Measurements from ENCODE around the gene IQCH. TPM values are rescaled to one million over a fixed set of nuclear protein-coding genes. Genes with fewer than 3 reads are reported as not detected.

Gene IQCH
- total and polyA plus RNA-seq, 12 donors = 0.29 to 2.6 (median 1.2) TPM

- WGBS, 2 donors = 77 to 81% methylated on average over 1 of the region's 1 CpG
- no peak for ATAC-seq
- intact Hi-C loops (cut with DNase I) = no loop called here
These were observed 126.3 kb downstream of the IQCH start for GRCh38 chr15:67380921-67381320.

GRCh38 chr15:67381416-67382045, 126.9 kb downstream of the IQCH start:
- ATAC-seq = no peak
- H3K27ac ChIP-seq = no peak overlapping the region
- WGBS, 2 donors = 94 to 95% methylated on average over 8 of the region's 8 CpGs
- intact Hi-C loops (cut with DNase I) = no loop called here
- H3K4me3 ChIP-seq = no peak overlapping the region
- H3K4me1 ChIP-seq = no peaks in the 10 kb centered on the region
- DNase-seq = no peak
- TF ChIP-seq CTCF (IDR thresholded peaks at IDR 0.05) = no peak
- no peaks in the 10 kb centered on the region for H3K36me3 ChIP-seq
- no peaks in the 10 kb centered on the region for H3K27me3 ChIP-seq
- H3K9me3 ChIP-seq = no peaks in the 10 kb centered on the region

More at GRCh38 chr15:67380921-67381320, 126.3 kb downstream of the IQCH start:
- H3K4me1 ChIP-seq = no peaks in the 10 kb centered on the region
- DNase-seq = no peak
- no peak overlapping the region for H3K4me3 ChIP-seq
- no peaks in the 10 kb centered on the region for H3K27me3 ChIP-seq
- H3K27ac ChIP-seq = no peak overlapping the region
- TF ChIP-seq CTCF (IDR thresholded peaks at IDR 0.05) = no peak
- no peaks in the 10 kb centered on the region for H3K9me3 ChIP-seq
- no peaks in the 10 kb centered on the region for H3K36me3 ChIP-seq

GRCh38 chr15:67382723-67383122, 128.1 kb downstream of the IQCH start:
- Histone ChIP-seq H3K4me1 (no peaks in the 10 kb centered on the region), H3K36me3 (no peaks in the 10 kb centered on the region), H3K9me3 (no peaks in the 10 kb centered on the region), H3K27ac (no peak overlapping the region), H3K4me3 (no peak overlapping the region), H3K27me3 (no peaks in the 10 kb centered on the region)
- no peak for DNase-seq
- intact Hi-C loops (cut with DNase I) = no loop called here
- 76 to 80% methylated on average over 3 of the region's 3 CpGs for WGBS, 2 donors
- TF ChIP-seq CTCF (IDR thresholded peaks at IDR 0.05) = no peak
- ATAC-seq = no peak

- intact Hi-C loops (cut with DNase I) = no loop called here
- ATAC-seq (no peak), DNase-seq (no peak)
- H3K4me3 ChIP-seq = no peak overlapping the region
- H3K9me3 ChIP-seq = no peaks in the 10 kb centered on the region
- H3K4me1 ChIP-seq = no peaks in the 10 kb centered on the region
- H3K27me3 ChIP-seq = no peaks in the 10 kb centered on the region
- H3K27ac ChIP-seq = no peak overlapping the region
- TF ChIP-seq CTCF (IDR thresholded peaks at IDR 0.05) = no peak
- 90 to 97% methylated on average over 1 of the region's 1 CpG for WGBS, 2 donors
- H3K36me3 ChIP-seq = no peaks in the 10 kb centered on the region
These were observed 129.3 kb downstream of the IQCH start for GRCh38 chr15:67383899-67384298.
